Esophagus squamous epithelium (tissue), 4 donors: ENCODE results near the gene CBFA2T2.

Source experiments
- POLR2A ChIP-seq, 4 donors: fragments of 450-650 bp; IDR thresholded peaks; one replicate each; pipeline ENCODE4 v1.6.1; 2017; ENCODE audit warnings: antibody characterized with exemption in 4 of 4, mild to moderate bottlenecking in 4 of 4, moderate library complexity in 3 of 4
- TF ChIP-seq, protein P1 (sequence below), 6 experiments: fragments of 450-650 bp in 4 of 6; fragments of 200-600 bp in 2 of 6; sonication (generic) in 2 of 6; IDR thresholded peaks; one replicate each; pipeline ENCODE4 v1.5.1; 2016 to 2019; ENCODE audit warnings: antibody characterized with exemption in 6 of 6, mild to moderate bottlenecking in 4 of 6, moderate library complexity in 4 of 6

DNA sequence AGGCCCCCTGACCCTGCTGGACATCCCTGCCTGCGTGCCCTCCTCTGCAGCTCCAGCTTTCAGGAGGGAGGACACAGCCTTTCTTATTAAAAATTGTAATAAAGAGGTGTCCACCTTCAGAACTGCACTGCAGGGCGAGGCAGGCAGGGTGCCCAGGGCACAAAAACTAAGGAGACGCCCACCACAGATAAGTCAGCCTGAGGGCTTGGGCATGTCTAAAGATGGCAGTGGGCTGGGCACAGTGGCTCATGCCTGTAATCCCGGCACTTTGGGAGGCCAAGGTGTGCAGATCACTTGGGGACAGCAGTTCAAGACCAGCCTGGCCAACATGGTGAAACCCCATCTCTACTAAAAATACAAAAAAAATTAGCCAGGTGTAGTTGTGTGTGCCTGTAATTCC, 165.3 kb downstream of the CBFA2T2 start:
- TF ChIP-seq, protein P1, sequence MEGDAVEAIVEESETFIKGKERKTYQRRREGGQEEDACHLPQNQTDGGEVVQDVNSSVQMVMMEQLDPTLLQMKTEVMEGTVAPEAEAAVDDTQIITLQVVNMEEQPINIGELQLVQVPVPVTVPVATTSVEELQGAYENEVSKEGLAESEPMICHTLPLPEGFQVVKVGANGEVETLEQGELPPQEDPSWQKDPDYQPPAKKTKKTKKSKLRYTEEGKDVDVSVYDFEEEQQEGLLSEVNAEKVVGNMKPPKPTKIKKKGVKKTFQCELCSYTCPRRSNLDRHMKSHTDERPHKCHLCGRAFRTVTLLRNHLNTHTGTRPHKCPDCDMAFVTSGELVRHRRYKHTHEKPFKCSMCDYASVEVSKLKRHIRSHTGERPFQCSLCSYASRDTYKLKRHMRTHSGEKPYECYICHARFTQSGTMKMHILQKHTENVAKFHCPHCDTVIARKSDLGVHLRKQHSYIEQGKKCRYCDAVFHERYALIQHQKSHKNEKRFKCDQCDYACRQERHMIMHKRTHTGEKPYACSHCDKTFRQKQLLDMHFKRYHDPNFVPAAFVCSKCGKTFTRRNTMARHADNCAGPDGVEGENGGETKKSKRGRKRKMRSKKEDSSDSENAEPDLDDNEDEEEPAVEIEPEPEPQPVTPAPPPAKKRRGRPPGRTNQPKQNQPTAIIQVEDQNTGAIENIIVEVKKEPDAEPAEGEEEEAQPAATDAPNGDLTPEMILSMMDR (IDR thresholded peaks at IDR 0.05) = no peak
- no peak for TF ChIP-seq POLR2A (IDR thresholded peaks at IDR 0.05)
